GM18951 (cell line): ENCODE measurements around the gene RNU6-1.

Experiments
- POLR2A ChIP-seq: IDR thresholded peaks from 4 replicates; pipeline ENCODE4 v1.6.1; 2011; ENCODE audit warnings: mild to moderate bottlenecking; ENCODE audit not compliant: insufficient read length, insufficient read depth; ENCODE audit errors: extremely low read depth
- in situ Hi-C: fragments of 300-500 bp; cut with MboI; formaldehyde crosslinking; loops from one replicate; pipeline ENCODE4 v1.12.0; 2022; ENCODE audit warnings: low sequenced_read_pairs, mixed read lengths, inconsistent platforms; ENCODE audit not compliant: unreplicated experiment

RNU6-1 gene

GRCh38 chr15:67818464-67818863 lies 21.4 kb downstream of the RNU6-1 start:
- no peak for TF ChIP-seq POLR2A
- in situ Hi-C loops: no loop called here

GRCh38 chr15:67816668-67817067 lies 23.2 kb downstream of the RNU6-1 start:
- in situ Hi-C loops: no loop called here
- no peak for TF ChIP-seq POLR2A

GRCh38 chr15:67815036-67815592 lies 24.7 kb downstream of the RNU6-1 start:
- TF ChIP-seq POLR2A: no peak
- in situ Hi-C loops: no loop called here

GRCh38 chr15:67813104-67813634 lies 26.7 kb downstream of the RNU6-1 start:
- in situ Hi-C loops: no loop called here
- no peak for TF ChIP-seq POLR2A

- in situ Hi-C loops: no loop called here
- no peak for TF ChIP-seq POLR2A
These were observed 27.6 kb downstream of the RNU6-1 start for GRCh38 chr15:67812241-67812644.

- in situ Hi-C loops: no loop called here
- no peak for TF ChIP-seq POLR2A
These were observed 30.0 kb downstream of the RNU6-1 start for GRCh38 chr15:67809866-67810265.

GRCh38 chr15:67809441-67809840 lies 30.4 kb downstream of the RNU6-1 start:
- no peak for TF ChIP-seq POLR2A
- in situ Hi-C loops: no loop called here

GRCh38 chr15:67808821-67809220 lies 31.0 kb downstream of the RNU6-1 start:
- no peak for TF ChIP-seq POLR2A
- in situ Hi-C loops: no loop called here

GRCh38 chr15:67807836-67808235 lies 32.0 kb downstream of the RNU6-1 start:
- in situ Hi-C loops: no loop called here
- TF ChIP-seq POLR2A: no peak

GRCh38 chr15:67807141-67807540 lies 32.7 kb downstream of the RNU6-1 start:
- in situ Hi-C loops: no loop called here
- no peak for TF ChIP-seq POLR2A

GRCh38 chr15:67806536-67806935 lies 33.3 kb downstream of the RNU6-1 start:
- no peak for TF ChIP-seq POLR2A
- in situ Hi-C loops: no loop called here

GRCh38 chr15:67805666-67806516 lies 34.0 kb downstream of the RNU6-1 start:
- no peak for TF ChIP-seq POLR2A

GRCh38 chr15:67805008-67805665 lies 34.7 kb downstream of the RNU6-1 start:
- TF ChIP-seq POLR2A: no peak
- in situ Hi-C loops: no loop called here

More at GRCh38 chr15:67805666-67806516, 34.0 kb downstream of the RNU6-1 start:
- in situ Hi-C loops: no loop called here
